OCI-LY3 (cell line): Measurements from ENCODE around the gene SYAP1.

Experiments used
- CTCF ChIP-seq: fragments of 200-600, 300-600 bp; sonication (generic); IDR thresholded peaks from 2 replicates; pipeline ENCODE4 v1.5.1; 2014; ENCODE audit warnings: antibody characterized with exemption, low read length, low read depth
- EZH2phosphoT487 ChIP-seq: fragments of 200-600 bp; shearing (Covaris generic); IDR thresholded peaks from 2 replicates; pipeline ENCODE4 v1.6.1; 2018; ENCODE audit warnings: antibody characterized with exemption, mixed run types, low read depth

GRCh38 chrX:16711219-16711811 is 8.1 kb upstream of the SYAP1 start:
- TF ChIP-seq CTCF (no peak), EZH2phosphoT487 (no peak)
